OCI-LY7 (cell line): Measurements from ENCODE around the gene PTRHD1. TPM values are rescaled to one million over a fixed set of nuclear protein-coding genes. Genes with fewer than 3 reads are reported as not detected.

ENCODE experiments used
- BruUV-seq: library from RNA; stranded (reverse); fragments of 400-500 nt; replicated peaks from 2 replicates; lab custom pipeline; 2021; lab: Mats Ljungman, UMichigan
- CTCF ChIA-PET: fragments of 300-600 bp; sonication (Branson Sonifier 250); formaldehyde crosslinking; loops from one replicate; lab custom pipeline; 2022; ENCODE audit warnings: antibody characterized with exemption; ENCODE audit not compliant: unreplicated experiment; lab: Charles Lee
- POLR2A ChIA-PET: fragments of 300-600 bp; sonication (Branson Sonifier 250); formaldehyde crosslinking; loops from one replicate; lab custom pipeline; 2022; ENCODE audit warnings: antibody characterized with exemption; lab: Charles Lee
- DNase-seq: peaks from one replicate; pipeline ENCODE4 v3.0.0-alpha.2; 2015; ENCODE audit warnings: low spot score
- H2AFZ ChIP-seq: fragments of 200-600 bp; sonication (generic), shearing (Covaris generic); 2 replicates; pipeline ENCODE4 v1.6.1; 2014; ENCODE audit warnings: mild to moderate bottlenecking, antibody characterized with exemption, low read length, moderate library complexity
- H3K27ac ChIP-seq: fragments of 200-600 bp; sonication (generic); 2 replicates; pipeline ENCODE4 v1.5.1; 2014; ENCODE audit warnings: mixed run types, low read depth, mild to moderate bottlenecking, moderate library complexity, low read length, inconsistent platforms; ENCODE audit not compliant: poor library complexity, severe bottlenecking
- H3K36me3 ChIP-seq: fragments of 200-600 bp; sonication (generic); 2 replicates; pipeline ENCODE4 v1.6.1; 2014; ENCODE audit warnings: mild to moderate bottlenecking, antibody characterized with exemption, low read length, moderate library complexity, mixed read lengths; ENCODE audit not compliant: insufficient read depth
- H3K4me1 ChIP-seq: fragments of 200-600 bp; sonication (generic); 2 replicates; pipeline ENCODE4 v1.5.1; 2014; ENCODE audit warnings: mild to moderate bottlenecking, low read length; ENCODE audit not compliant: insufficient read depth, poor library complexity, severe bottlenecking
- H3K4me2 ChIP-seq: fragments of 200-600 bp; sonication (generic); 2 replicates; pipeline ENCODE4 v1.6.1; 2014; ENCODE audit warnings: mild to moderate bottlenecking, low read length
- H3K4me3 ChIP-seq: fragments of 200-600 bp; sonication (generic); 2 replicates; pipeline ENCODE4 v1.5.1; 2014; ENCODE audit warnings: mild to moderate bottlenecking, low read depth, low read length; ENCODE audit not compliant: poor library complexity, severe bottlenecking
- H3K79me2 ChIP-seq: fragments of 200-600 bp; sonication (generic); 2 replicates; pipeline ENCODE4 v1.6.1; 2016; ENCODE audit warnings: low read depth, mild to moderate bottlenecking, low read length, moderate library complexity, mixed read lengths; ENCODE audit not compliant: insufficient read depth
- H3K9me2 ChIP-seq: fragments of 200-600 bp; sonication (generic); 2 replicates; pipeline ENCODE4 v1.6.1; 2016; ENCODE audit warnings: mild to moderate bottlenecking, low read length, mixed read lengths; ENCODE audit not compliant: insufficient read depth
- H3K9me3 ChIP-seq: fragments of 200-600 bp; sonication (generic); 2 replicates; pipeline ENCODE4 v1.6.1; 2014; ENCODE audit warnings: mild to moderate bottlenecking, mixed run types, low read length, mixed read lengths
- H4K20me1 ChIP-seq: fragments of 200-600 bp; sonication (generic); 2 replicates; pipeline ENCODE4 v1.6.1; 2014; ENCODE audit warnings: mild to moderate bottlenecking, antibody characterized with exemption, low read length, moderate library complexity, mixed read lengths; ENCODE audit not compliant: insufficient read depth
- CTCF ChIP-seq: fragments of 200-600 bp; sonication (generic); conservative IDR thresholded peaks from 2 replicates; pipeline ENCODE4 v1.5.1; 2014; ENCODE audit warnings: mild to moderate bottlenecking, antibody characterized with exemption, low read length, moderate library complexity, mixed read lengths
- EZH2phosphoT487 ChIP-seq: fragments of 200-600 bp; sonication (generic); IDR thresholded peaks from 2 replicates; pipeline ENCODE4 v1.6.1; 2018; ENCODE audit warnings: low read depth, borderline replicate concordance, mild to moderate bottlenecking, mixed run types, antibody characterized with exemption, low read length, moderate library complexity, mixed read lengths
- intact Hi-C: fragments of 100-400 bp; cut with micrococcal nuclease; formaldehyde crosslinking; loops from one replicate; pipeline ENCODE4 v1.10.0; 2022; ENCODE audit not compliant: unreplicated experiment
- total RNA-seq, 2 experiments: library from RNA; depleted of rRNA in 1 of 2; stranded (reverse); fragments of >200 nt in 1 of 2; shearing (Covaris generic) in 1 of 2; gene quantifications; 2 replicates each; pipeline ENCODE4 v1.2.3, GENCODE V29; 2014 to 2022

Gene PTRHD1
- total RNA-seq, 2 experiments from 2014 or later, result 43.9 to 55.0 TPM

- TF ChIP-seq CTCF (no peak), EZH2phosphoT487 (no peak)
- Histone ChIP-seq H3K79me2 (no peaks in the 10 kb centered on the region), H3K9me2 (no peaks in the 10 kb centered on the region), H2AFZ (no peak overlapping the region), H3K4me2 (no peak overlapping the region), H3K4me1 (peaks cover 20% of the 10 kb centered on the region), H3K27ac (no peak overlapping the region), H3K36me3 (peaks cover 79% of the 10 kb centered on the region), H3K9me3 (no peaks in the 10 kb centered on the region), H4K20me1 (no peaks in the 10 kb centered on the region; the same call in 1 of the 2 replicates), H3K4me3 (no peak overlapping the region)
- intact Hi-C loops, result no loop called here
- ChIA-PET CTCF (no interaction called here), POLR2A (interaction anchor here (0.6 to 0.7 kb wide), 2 partner anchors 105 to 219 kb away, joined by 3 to 7 read pairs; no protein-coding TSS in a partner anchor)
- no peak for DNase-seq
- BruUV-seq, result no TSS peak
Observed at GRCh38 chr2:24824071-24824588, 30.9 kb upstream of the PTRHD1 start.

GRCh38 chr2:24822049-24822706 lies 29.0 kb upstream of the PTRHD1 start:
- Histone ChIP-seq H4K20me1 (no peaks in the 10 kb centered on the region; the same call in 1 of the 2 replicates), H3K4me3 (no peak overlapping the region), H3K4me2 (no peak overlapping the region), H2AFZ (no peak overlapping the region), H3K79me2 (no peaks in the 10 kb centered on the region), H3K36me3 (peaks cover 99% of the 10 kb centered on the region), H3K4me1 (peaks cover 16% of the 10 kb centered on the region), H3K9me3 (no peaks in the 10 kb centered on the region), H3K27ac (no peak overlapping the region), H3K9me2 (no peaks in the 10 kb centered on the region)
- TF ChIP-seq CTCF (no peak), EZH2phosphoT487 (no peak)
- no peak for DNase-seq
- no TSS peak for BruUV-seq
- intact Hi-C loops, result no loop called here
- CTCF ChIA-PET, result no interaction called here
- POLR2A ChIA-PET, result no interaction called here

- POLR2A ChIA-PET, result no interaction called here
- no TSS peak for BruUV-seq
- Histone ChIP-seq H3K79me2 (no peaks in the 10 kb centered on the region), H3K27ac (no peak overlapping the region), H3K4me1 (peaks cover 9% of the 10 kb centered on the region), H3K9me2 (no peaks in the 10 kb centered on the region), H3K9me3 (no peaks in the 10 kb centered on the region), H4K20me1 (no peaks in the 10 kb centered on the region; the same call in 1 of the 2 replicates), H3K4me2 (no peak overlapping the region), H3K4me3 (no peak overlapping the region), H3K36me3 (peaks cover 100% of the 10 kb centered on the region), H2AFZ (no peak overlapping the region)
- CTCF ChIA-PET, result no interaction called here
- intact Hi-C loops, result no loop called here
- TF ChIP-seq EZH2phosphoT487 (no peak), CTCF (no peak)
- no peak for DNase-seq
Observed at GRCh38 chr2:24821433-24821891, 28.3 kb upstream of the PTRHD1 start.
